ENCODE measurements around the gene EREG.

Gene EREG

GRCh38 chr4:74400395-74400794 is 35.5 kb downstream of the EREG start:
- no peak for DNase-seq (ENCODE audit: low spot score)
- TF ChIP-seq CTCF (IDR thresholded peaks at IDR 0.05; ENCODE audit: extremely low read depth, insufficient read depth, missing control alignments), result no peak
- in situ Hi-C loops (cut with MboI; ENCODE audit: low pct_unique_long_range_greater_than_20kb, low sequenced_read_pairs, unreplicated experiment), result no loop called here

- no peak for TF ChIP-seq CTCF (IDR thresholded peaks at IDR 0.05; ENCODE audit: extremely low read depth, insufficient read depth, missing control alignments)
- in situ Hi-C loops (cut with MboI; ENCODE audit: low pct_unique_long_range_greater_than_20kb, low sequenced_read_pairs, unreplicated experiment), result no loop called here
Observed at GRCh38 chr4:74402692-74403456, 37.9 kb downstream of the EREG start.

GRCh38 chr4:74407891-74408290 is 42.9 kb downstream of the EREG start:
- no peak for TF ChIP-seq CTCF (IDR thresholded peaks at IDR 0.05; ENCODE audit: extremely low read depth, insufficient read depth, missing control alignments)
- in situ Hi-C loops (cut with MboI; ENCODE audit: low pct_unique_long_range_greater_than_20kb, low sequenced_read_pairs, unreplicated experiment), result no loop called here

More at GRCh38 chr4:74402692-74403456, 37.9 kb downstream of the EREG start:
- DNase-seq (ENCODE audit: low spot score), result no peak

GRCh38 chr4:74408639-74409038 is 43.7 kb downstream of the EREG start:
- no peak for TF ChIP-seq CTCF (IDR thresholded peaks at IDR 0.05; ENCODE audit: extremely low read depth, insufficient read depth, missing control alignments)
- no peak for DNase-seq (ENCODE audit: low spot score)
- in situ Hi-C loops (cut with MboI; ENCODE audit: low pct_unique_long_range_greater_than_20kb, low sequenced_read_pairs, unreplicated experiment), result no loop called here

More at GRCh38 chr4:74407891-74408290, 42.9 kb downstream of the EREG start:
- DNase-seq (ENCODE audit: low spot score), result no peak

- no peak for DNase-seq (ENCODE audit: low spot score)
- in situ Hi-C loops (cut with MboI; ENCODE audit: low pct_unique_long_range_greater_than_20kb, low sequenced_read_pairs, unreplicated experiment), result no loop called here
Observed at GRCh38 chr4:74410272-74410671, 45.3 kb downstream of the EREG start.

GRCh38 chr4:74412225-74412624 is 47.3 kb downstream of the EREG start:
- in situ Hi-C loops (cut with MboI; ENCODE audit: low pct_unique_long_range_greater_than_20kb, low sequenced_read_pairs, unreplicated experiment), result no loop called here
- no peak for TF ChIP-seq CTCF (IDR thresholded peaks at IDR 0.05; ENCODE audit: extremely low read depth, insufficient read depth, missing control alignments)
- no peak for DNase-seq (ENCODE audit: low spot score)

More at GRCh38 chr4:74410272-74410671, 45.3 kb downstream of the EREG start:
- no peak for TF ChIP-seq CTCF (IDR thresholded peaks at IDR 0.05; ENCODE audit: extremely low read depth, insufficient read depth, missing control alignments)

Data from GM13977 (cell line).